ENCODE data around the gene PATJ. TPM values are rescaled to one million over a fixed set of nuclear protein-coding genes. Genes with fewer than 3 reads are reported as not detected.

Gene PATJ
- total RNA-seq, 1 experiment from 2014 or later: 47.3 TPM

GRCh38 chr1:62071695-62072094, 329.4 kb downstream of the PATJ start:
- no peaks in the 10 kb centered on the region for H3K4me1 Mint-ChIP-seq
- Histone ChIP-seq H3K79me2 (ENCODE audit: insufficient read depth, low read length) (no peaks in the 10 kb centered on the region; the same call in 1 of the 2 replicates), H3K56ac (ENCODE audit: insufficient read length, low read depth, low read length) (no peak overlapping the region), H3K27ac (ENCODE audit: insufficient read length, low read depth, low read length) (no peak overlapping the region), H2BK120ac (ENCODE audit: low read depth, low read length, poor library complexity, severe bottlenecking) (no peak overlapping the region), H4K91ac (ENCODE audit: insufficient read length, low read depth, low read length) (no peak overlapping the region), H3T11ph (ENCODE audit: low read length) (no peak overlapping the region), H2AK5ac (ENCODE audit: insufficient read length, low read length) (no peak overlapping the region), H3K27me3 (ENCODE audit: insufficient read depth, low read length) (no peaks in the 10 kb centered on the region), H4K5ac (ENCODE audit: insufficient read length, low read depth, low read length) (no peak overlapping the region), H4K20me1 (ENCODE audit: control insufficient read depth, insufficient read depth, insufficient read length) (no peaks in the 10 kb centered on the region), H2AFZ (ENCODE audit: low read length) (no peak overlapping the region), H3K23me2 (ENCODE audit: insufficient read length, low read depth, low read length, poor library complexity, severe bottlenecking) (no peaks in the 10 kb centered on the region), H4K8ac (replicated peaks; ENCODE audit: insufficient read length, low read depth, low read length) (no peak overlapping the region), H3K4ac (ENCODE audit: low read depth, low read length) (no peak overlapping the region), H3K4me2 (ENCODE audit: insufficient read depth, insufficient read length, low read length) (no peak overlapping the region), H3K18ac (ENCODE audit: insufficient read length, low read depth, low read length) (no peak overlapping the region), H3K9me3 (ENCODE audit: control insufficient read depth, low read depth, low read length) (no peaks in the 10 kb centered on the region), H3K4me1 (ENCODE audit: insufficient read depth, low read length) (no peaks in the 10 kb centered on the region), H2BK5ac (ENCODE audit: insufficient read length, low read length) (no peak overlapping the region), H3K9ac (ENCODE audit: extremely low read depth, insufficient read length, low read length) (no peak overlapping the region), H3K14ac (ENCODE audit: insufficient read depth, low read length) (no peak overlapping the region), H2BK12ac (ENCODE audit: insufficient read length, low read depth, low read length) (no peak overlapping the region), H3K79me1 (ENCODE audit: insufficient read depth, low read depth, low read length, poor library complexity, severe bottlenecking) (no peaks in the 10 kb centered on the region), H3K23ac (ENCODE audit: insufficient read length, low read depth, low read length) (no peak overlapping the region), H2BK15ac (ENCODE audit: low read depth, low read length) (no peak overlapping the region), H2BK20ac (ENCODE audit: low read depth, low read length, poor library complexity, severe bottlenecking) (no peak overlapping the region)
- no peak for DNase-seq
- H3K27ac Mint-ChIP-seq: peak overlapping the region in 2 of 3 experiments; percentile 82 to 87; a peak in 2 of 7 replicates
- peaks cover 1 to 4% of the 10 kb centered on the region in 2 experiments for H3K9me3 Mint-ChIP-seq
- no peak for TF ChIP-seq CTCF (conservative IDR thresholded peaks at IDR 0.05)
- no CpG with 5 or more reads among the region's 7 CpGs for WGBS (ENCODE audit: extremely low coverage, insufficient read length, low lambda C conversion rate)
- no peak overlapping the region; a peak in 1 of 5 replicates for H3K4me3 Mint-ChIP-seq
- peaks cover 2 to 8% (median 7%) of the 10 kb centered on the region in 3 experiments for H3K36me3 Mint-ChIP-seq (ENCODE audit: insufficient read depth in 1 of 3, low read depth in 3 of 3)
- no peaks in the 10 kb centered on the region for H3K27me3 Mint-ChIP-seq (ENCODE audit: low read depth)

All from H9 (cell line).